ENCODE measurements around the gene TXNRD2.
"Not testable (repeated sequence)": the region's sequence is repeated elsewhere in the genome, so short reads cannot be mapped to it uniquely, and the experiment has no call there.

TXNRD2 gene

GRCh38 chr22:19918332-19919106 is 23.1 kb downstream of the TXNRD2 start:
- DNase-seq, result no peak

DNA sequence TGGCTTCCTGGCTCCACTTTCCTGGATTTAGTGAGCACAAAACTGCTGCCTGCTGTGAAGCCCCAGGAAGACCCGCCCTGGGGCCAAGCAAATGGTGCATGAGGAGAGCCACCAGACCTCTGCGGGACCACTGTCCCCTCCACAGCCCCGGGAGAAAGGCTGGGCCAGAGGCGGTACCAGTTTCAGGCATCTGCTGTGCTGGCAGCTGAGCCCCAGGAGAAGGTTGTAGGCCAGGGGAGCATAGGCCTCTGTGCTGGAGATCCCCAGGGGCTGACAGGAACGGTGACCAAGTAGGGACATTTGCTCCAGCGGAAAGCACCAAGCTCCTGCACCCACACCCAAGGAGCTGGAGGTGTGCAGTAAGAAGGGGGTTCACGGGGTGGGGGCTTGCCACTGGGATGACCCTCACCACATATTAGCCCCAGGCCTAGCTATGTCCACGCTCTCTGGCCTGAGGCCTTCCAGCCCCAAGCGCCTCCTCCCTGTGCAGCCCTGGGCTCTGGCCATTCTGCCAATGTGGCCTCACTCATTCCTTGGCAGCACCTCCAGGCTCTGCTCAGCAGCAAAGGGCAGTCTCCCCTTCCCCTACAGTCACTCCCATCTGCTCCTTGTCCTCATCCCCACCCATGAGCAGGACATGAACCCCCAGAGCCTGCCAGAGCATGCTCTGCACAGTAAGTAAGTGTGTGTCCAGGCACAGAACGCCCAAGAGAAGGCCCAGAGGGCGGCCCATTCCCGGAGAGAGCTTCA is 24.1 kb downstream of the TXNRD2 start:
- no peak for DNase-seq

DNA sequence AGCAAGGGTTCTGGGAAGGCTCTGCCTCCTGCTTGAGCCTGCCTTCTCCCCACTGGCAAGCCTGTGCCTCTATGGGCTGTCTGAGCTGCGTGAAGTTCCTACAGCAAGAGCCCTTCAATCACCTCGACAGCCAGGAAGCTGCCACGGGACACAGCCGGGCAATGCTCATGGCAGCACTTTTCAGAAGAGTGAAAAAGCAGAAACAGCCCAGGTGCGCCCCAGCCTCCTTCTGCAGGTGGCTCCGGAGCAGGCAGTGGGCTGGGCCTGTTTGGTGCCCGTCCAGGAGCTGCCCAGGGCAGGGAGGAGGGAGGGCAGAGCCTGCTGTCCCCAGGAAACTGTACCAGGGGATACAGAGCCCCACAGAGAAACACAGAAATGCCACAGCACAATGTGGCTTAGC is 24.7 kb downstream of the TXNRD2 start:
- DNase-seq, result no peak

GRCh38 chr22:19916006-19916405 is 25.6 kb downstream of the TXNRD2 start:
- no peak for DNase-seq

- DNase-seq, result no peak
These were observed 26.2 kb downstream of the TXNRD2 start for GRCh38 chr22:19915287-19915954.

GRCh38 chr22:19914201-19914943 is 27.2 kb downstream of the TXNRD2 start:
- DNase-seq, result no peak

- no peak for DNase-seq
These were observed 28.2 kb downstream of the TXNRD2 start for GRCh38 chr22:19913337-19913936.

DNA sequence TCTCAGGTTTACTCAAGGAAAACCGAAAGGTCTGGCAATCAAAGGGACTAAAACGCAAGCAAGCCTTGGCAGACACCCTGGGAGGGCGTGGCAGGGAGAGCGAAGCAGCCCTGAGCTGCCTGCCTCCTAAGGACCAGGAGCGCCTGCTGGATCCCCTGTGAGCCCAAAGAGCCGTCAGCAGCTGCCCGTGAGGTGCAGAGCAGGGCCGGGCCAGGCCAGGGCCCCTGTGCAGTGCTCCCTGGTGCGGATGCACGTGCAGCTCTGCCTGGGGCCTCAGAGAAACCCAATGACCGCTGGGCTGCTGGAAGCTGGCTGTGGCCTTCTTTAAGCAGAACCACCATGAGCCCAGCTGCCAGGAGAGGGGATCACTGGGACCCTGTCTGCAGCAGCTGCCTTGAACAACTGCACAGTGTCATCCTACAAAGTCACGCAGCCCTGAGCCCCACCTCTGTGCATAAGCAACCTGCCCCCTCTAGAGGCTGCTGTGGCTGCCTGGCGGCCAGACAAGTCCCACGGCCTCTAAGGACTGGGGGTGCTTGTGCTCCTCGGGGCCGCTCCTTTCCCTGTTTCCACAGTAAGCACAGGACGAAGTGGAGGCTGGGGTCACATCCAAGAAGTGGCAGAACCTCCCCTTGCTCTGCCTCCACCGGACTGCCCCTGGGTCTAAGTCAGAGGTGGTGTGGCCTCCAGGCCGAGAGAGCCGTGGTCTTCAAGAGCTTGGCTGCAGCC is 29.2 kb downstream of the TXNRD2 start:
- peak; percentile 27 for DNase-seq

GRCh38 chr22:19911540-19912270 is 29.9 kb downstream of the TXNRD2 start:
- DNase-seq, result no peak

GRCh38 chr22:19910180-19910744 is 31.4 kb downstream of the TXNRD2 start:
- no peak for DNase-seq

GRCh38 chr22:19909350-19910179 is 32.1 kb downstream of the TXNRD2 start:
- peak; percentile 86 for DNase-seq

DNA sequence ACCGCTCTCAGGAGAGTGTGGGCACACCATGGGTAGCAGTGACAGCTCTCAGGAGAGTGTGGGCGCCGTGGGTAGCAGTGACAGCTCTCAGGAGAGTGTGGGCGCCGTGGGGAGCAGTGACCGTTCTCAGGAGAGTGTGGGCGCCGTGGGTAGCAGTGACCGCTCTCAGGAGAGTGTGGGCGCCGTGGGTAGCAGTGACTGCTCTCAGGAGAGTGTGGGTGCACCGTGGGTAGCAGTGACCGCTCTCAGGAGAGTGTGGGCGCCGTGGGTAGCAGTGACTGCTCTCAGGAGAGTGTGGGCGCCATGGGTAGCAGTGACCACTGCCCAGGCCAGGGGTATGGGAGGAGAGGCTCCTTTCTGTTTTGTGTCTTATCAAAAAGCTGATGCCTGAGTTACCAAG is 33.7 kb downstream of the TXNRD2 start:
- DNase-seq, result not testable (repeated sequence)

- DNase-seq, result not testable (repeated sequence)
These were observed 34.8 kb downstream of the TXNRD2 start for GRCh38 chr22:19906864-19907263.

DNA sequence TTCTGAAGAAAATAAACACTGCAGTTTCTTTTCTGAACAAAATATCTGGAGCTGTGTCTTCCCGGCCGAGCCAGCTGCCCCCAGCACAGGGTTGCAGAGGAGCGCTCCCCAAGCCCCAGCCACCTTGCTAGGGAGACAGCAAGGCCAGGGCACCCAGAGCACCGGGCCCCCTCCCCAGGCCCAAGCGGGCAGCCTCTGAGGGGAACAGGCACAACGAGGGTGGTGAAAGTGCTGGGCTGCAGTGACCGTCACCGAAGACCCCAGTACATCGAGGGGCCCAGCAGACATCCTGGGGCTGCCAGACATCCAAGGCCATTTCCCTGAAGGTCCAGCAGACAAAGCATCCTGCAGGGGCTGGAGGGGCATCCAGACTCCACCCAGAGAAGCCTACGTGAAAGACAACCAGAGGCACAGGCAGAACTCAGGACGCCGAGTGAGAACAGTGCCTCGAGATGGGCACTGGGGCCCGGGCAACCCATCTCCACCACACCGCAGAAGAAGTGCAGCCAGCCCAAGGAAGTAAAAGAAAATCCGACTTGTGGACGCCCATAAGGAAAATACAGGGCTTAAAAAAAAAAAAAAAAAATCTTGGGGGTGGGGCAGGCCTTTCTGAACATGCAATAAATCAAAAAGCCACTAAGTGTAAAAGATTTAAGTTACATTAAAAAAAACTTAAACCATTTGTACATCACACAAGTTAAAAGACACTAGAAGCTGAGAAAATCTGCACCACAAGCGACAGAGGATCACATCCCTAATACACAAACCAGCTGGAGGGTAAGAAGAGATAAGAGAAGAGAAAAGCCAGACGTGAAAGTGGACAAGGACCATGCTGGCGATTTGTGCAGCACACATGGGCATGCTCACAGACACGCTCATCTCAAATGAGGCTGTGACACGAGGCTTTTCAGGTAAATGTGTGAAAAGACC is 36.0 kb downstream of the TXNRD2 start:
- peak; percentile 7 for DNase-seq

DNA sequence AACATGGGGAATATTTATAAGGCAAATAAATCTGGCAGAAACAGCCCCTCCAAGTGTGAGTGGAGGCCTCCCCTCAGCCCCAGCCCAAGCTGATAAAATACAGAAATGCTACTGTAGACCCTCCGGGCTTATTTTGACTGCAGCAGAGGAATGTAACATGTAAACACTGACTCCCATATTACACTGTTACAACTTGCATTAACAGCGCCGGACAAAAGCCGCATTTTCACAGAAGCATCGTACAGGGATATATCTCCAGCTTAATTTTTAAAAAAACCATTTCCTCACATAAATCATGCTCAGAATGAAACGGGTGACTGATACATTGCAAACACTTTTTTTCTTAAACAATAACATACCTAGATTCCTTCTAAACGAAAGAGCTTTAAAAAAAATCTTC is 36.7 kb downstream of the TXNRD2 start:
- no peak for DNase-seq

DNA sequence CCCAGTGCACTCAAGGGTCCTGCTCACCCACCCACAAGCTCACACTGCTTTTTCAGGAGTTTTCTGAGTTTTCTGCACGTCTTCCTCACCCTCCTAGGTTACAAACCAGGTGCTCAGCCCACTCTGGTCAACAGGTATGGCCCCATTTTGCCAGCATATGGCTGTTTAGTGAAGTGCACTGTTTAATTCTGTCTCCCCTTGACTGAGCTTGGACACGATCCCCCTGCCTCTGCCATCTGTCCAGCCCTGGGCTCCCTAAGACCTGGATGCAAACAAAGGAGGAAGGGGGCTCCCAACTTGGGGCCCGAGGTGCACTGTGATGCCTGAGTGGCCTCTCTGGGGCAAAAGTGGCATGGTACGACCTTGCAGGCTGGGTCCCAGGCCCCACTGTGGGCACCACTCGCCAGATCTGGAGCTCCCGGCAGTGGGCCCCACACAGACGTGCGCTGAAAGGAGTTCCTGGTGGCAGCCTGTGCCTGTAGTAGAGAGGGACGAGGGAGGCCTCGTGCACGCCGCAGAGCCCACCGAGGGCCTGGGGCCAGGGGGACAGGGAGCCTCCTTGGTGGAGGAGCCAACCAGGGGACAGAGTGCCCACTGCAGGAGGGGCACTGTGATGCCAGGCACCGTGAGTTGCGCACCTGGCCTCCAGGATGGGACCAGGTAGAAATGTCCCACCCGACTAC is 37.3 kb downstream of the TXNRD2 start:
- no peak for DNase-seq

- DNase-seq, result no peak
These were observed 38.1 kb downstream of the TXNRD2 start for GRCh38 chr22:19903513-19903912.

DNA sequence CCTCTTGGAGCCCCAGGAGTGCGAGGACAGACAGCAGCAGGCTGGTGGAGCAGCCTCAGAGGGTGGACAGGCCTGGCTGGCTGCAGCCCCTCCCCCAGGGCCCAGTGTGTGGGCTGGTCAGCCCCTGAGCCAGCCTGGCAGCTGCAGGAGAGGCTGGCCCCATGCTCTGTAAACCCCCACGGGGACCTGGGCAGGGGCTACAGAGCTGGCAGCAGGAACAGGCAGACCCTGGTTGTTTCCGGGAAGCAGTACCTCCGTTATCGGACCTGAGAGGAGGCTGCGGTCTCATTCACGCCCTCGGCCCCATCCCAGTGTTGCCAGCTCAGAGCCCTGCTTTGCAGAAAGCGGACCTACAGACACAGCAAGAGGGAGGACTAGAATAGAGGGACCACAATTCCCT is 38.6 kb downstream of the TXNRD2 start:
- peak; percentile 36 for DNase-seq
